Measurements from ENCODE around the gene LDLRAD1.
A peak's percentile ranks its signal among the peaks of the same experiment; 100 is the strongest.
"Not testable (repeated sequence)": the region's sequence is repeated elsewhere in the genome, so short reads cannot be mapped to it uniquely, and the experiment has no call there.

Gene LDLRAD1

GRCh38 chr1:53992085-53992874 is 25.7 kb downstream of the LDLRAD1 start:
- DNase-seq = no peak

GRCh38 chr1:53987880-53988279 is 30.1 kb downstream of the LDLRAD1 start:
- no peak for DNase-seq

GRCh38 chr1:53986458-53986857 is 31.5 kb downstream of the LDLRAD1 start:
- DNase-seq = no peak

GRCh38 chr1:53984726-53985125 is 33.3 kb downstream of the LDLRAD1 start:
- DNase-seq = no peak

GRCh38 chr1:53982763-53983104 is 35.3 kb downstream of the LDLRAD1 start:
- DNase-seq = no peak

GRCh38 chr1:53982034-53982762 is 35.8 kb downstream of the LDLRAD1 start:
- DNase-seq = peak; percentile 72

GRCh38 chr1:53981220-53981619 is 36.8 kb downstream of the LDLRAD1 start:
- no peak for DNase-seq

GRCh38 chr1:53979712-53980450 is 38.1 kb downstream of the LDLRAD1 start:
- DNase-seq = no peak

GRCh38 chr1:53975861-53976260 is 42.1 kb downstream of the LDLRAD1 start:
- no peak for DNase-seq

- DNase-seq = no peak
These were observed 46.3 kb downstream of the LDLRAD1 start for GRCh38 chr1:53971718-53972117.

- not testable (repeated sequence) for DNase-seq
These were observed 48.7 kb downstream of the LDLRAD1 start for GRCh38 chr1:53969323-53969722.

- no peak for DNase-seq
These were observed 49.9 kb downstream of the LDLRAD1 start for GRCh38 chr1:53968125-53968513.

- no peak for DNase-seq
These were observed 50.4 kb downstream of the LDLRAD1 start for GRCh38 chr1:53967409-53968124.

- DNase-seq = no peak
These were observed 51.2 kb downstream of the LDLRAD1 start for GRCh38 chr1:53966794-53967193.

- DNase-seq = no peak
These were observed 53.9 kb downstream of the LDLRAD1 start for GRCh38 chr1:53964109-53964508.

- DNase-seq = no peak
These were observed 54.5 kb downstream of the LDLRAD1 start for GRCh38 chr1:53963460-53963859.

GRCh38 chr1:53962395-53962794 is 55.6 kb downstream of the LDLRAD1 start:
- DNase-seq = no peak

- DNase-seq = peak; percentile 66
These were observed 58.2 kb downstream of the LDLRAD1 start for GRCh38 chr1:53959664-53960250.

Data from OCI-M1 (cell line).